NK-92 (cell line): Measurements from ENCODE around the gene KLHL7.

Source experiments
- DNase-seq: peaks from one replicate; lab custom pipeline; 2025; ENCODE audit not compliant: unreplicated experiment; lab: John Stamatoyannopoulos, UW

KLHL7 gene, protein sequence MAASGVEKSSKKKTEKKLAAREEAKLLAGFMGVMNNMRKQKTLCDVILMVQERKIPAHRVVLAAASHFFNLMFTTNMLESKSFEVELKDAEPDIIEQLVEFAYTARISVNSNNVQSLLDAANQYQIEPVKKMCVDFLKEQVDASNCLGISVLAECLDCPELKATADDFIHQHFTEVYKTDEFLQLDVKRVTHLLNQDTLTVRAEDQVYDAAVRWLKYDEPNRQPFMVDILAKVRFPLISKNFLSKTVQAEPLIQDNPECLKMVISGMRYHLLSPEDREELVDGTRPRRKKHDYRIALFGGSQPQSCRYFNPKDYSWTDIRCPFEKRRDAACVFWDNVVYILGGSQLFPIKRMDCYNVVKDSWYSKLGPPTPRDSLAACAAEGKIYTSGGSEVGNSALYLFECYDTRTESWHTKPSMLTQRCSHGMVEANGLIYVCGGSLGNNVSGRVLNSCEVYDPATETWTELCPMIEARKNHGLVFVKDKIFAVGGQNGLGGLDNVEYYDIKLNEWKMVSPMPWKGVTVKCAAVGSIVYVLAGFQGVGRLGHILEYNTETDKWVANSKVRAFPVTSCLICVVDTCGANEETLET

DNA sequence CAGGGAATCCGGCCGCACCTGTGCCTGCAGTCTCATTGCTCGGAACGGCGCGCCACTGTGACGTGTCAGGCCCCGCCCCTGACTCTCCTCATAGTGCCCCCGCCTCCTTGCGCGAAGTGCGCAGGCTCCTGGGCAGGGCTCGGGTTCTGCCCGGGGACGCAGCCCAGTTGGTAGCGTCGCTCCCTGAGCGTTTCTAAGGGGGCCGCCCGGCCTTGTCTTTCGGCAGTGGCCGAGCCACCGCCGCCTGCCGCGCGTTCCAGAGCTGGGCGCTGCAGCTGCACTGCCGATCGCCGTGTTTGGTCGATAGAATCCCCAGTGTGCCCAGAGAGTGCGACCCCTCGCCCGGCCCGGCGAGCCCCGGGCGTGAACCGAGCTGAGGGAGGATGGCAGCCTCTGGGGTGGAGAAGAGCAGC lies at the start of gene KLHL7:
Gene KLHL7, plus strand, starts transcription at position 142 of the 413 bp plus-strand sequence. Its CDS starts 242 bp downstream, at position 384.
- peak; percentile 78 for DNase-seq

DNA sequence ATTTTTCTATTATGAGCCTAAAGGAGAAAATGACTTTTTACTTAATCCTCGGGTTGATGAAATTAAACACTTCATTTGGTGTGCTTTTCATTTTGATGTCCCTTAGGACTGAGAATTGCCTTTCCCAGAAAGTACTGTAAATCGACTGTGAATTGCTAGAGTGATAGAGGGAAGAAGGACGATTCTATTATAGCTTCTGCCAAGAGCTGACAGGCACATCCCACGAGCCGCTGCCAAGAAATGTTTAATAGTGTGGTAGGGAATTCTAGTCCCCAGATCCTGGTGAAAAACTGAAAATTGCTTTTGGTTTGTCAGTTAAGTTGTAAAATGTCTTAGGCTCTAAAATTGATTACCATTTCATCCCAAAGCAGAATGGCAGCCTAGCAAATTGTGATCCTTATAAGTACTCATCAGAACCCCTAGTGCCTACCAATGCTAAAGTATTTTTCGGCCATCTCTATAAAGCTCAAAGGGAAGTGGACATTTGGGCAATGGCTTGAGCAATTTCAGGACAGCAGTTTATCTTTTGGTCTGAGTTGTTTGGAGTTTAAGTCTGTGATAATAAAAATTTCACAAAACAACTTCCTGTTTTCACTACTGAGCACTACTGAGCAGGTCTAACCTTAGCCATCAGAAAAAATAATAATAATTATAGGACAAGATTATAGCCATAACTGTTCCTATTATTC lies 47.0 kb upstream of the KLHL7 start:
- DNase-seq, result no peak

DNA sequence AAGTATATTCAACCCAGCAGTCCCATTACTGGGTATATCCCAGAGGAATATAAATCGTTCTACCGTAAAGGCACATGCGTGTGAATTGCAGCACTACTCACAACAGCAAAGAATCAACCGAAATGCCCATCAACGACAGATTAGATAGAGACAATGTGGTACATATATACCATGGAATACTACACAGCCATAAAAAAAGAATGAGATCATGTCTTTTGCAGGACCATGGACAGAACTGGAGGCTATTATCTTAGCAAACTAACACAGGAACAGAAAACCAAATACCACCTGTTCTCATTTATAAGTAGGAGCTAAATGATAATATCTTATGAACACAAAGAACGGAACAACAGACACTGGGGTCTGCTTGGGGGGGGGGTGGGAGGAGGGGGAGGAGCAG lies 44.3 kb upstream of the KLHL7 start:
- DNase-seq, result no peak

DNA sequence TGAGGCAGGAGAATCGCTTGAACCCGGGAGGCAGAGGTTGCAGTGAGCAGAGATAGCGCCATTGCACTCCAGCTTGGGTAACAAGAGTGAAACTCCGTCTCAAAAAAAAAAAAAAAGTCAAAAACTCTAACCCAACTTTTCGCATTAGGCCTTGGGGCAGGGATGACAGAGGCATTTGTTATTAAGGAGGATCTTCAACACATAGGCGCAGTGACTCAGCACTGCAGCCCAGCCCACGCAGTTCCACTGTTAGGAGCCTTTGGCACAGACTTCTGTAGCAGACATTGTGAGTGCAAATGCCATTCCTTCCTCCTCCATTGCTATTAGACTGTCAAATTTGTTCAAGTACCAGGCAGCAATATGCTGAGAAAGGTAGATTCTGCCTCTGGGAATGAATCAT lies 43.1 kb upstream of the KLHL7 start:
- DNase-seq, result no peak

DNA sequence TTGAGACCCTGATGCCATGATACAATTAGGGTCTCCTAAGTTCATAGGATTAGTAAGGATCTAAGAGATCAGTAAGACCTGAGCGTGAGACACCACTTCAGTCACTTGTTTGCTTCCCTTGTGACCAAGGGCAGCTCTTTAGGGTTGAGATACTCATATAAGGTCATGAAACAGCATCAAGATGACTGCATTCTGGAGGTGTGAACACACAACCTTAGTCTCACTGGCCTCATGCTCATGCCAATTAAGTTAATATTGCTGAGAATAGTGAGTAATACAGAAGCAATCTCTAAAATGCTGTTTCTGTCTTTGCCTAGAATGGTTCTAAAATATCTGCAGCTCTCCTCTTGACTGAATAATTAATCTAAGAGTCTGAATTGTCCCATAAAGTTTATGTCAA lies 39.6 kb upstream of the KLHL7 start:
- no peak for DNase-seq

DNA sequence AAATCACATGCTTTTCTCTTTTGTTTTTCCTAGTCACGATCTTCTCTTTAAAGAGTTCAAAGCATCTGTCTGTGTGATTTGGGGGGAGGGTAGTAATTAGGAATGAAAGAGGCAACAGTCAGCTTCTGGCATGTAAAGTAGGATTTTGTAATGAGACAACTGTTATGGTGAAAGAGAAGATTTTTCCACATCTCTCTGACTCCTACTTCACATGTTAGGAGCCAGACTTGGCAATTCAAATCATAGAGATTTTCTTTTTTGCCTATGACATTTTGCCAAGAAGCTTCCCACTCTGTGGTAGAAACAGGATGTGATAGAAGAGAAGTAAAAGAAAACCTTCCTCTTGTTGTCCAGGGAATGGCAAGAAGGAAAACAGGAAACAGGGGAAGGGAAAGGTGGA lies 38.3 kb upstream of the KLHL7 start:
- no peak for DNase-seq

DNA sequence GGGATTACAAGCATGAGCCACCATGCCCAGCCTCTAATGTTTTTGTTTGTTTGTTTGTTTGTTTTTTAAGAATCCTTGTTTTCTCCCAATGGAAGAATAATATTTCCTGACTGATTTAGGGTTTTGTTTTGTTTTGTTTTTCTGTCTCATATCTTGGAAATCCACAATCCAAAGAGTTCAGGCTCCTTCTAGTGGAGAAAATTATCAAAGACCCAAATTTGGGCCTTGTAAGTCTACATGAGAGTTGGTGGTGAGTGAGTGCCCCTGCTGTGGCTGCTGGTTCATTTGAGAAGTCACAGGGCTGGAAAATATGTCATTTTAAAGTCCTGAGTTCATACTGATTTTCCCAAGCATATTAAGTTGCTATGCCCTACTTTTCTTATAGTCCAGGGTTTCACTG lies 33.5 kb upstream of the KLHL7 start:
- DNase-seq, result no peak

DNA sequence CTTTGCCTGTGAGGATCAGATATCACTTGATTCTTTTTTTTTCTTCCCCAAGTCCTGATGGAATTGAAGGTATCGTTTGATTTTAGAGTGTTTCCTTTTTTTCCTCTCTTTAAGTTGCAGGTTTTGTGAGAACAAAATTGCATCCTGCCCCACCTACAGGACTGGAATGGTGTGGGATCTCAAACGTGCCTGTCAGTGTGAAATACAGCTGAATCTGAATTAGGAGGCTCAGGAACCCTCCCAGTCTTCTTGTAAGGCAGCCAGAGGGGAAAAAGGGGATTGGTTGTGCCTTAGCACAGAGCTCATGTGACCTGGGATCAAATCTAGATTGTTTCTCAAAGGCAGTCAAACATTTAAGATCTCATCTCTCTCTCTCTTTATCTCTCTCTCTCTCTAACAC lies 32.7 kb upstream of the KLHL7 start:
- no peak for DNase-seq

DNA sequence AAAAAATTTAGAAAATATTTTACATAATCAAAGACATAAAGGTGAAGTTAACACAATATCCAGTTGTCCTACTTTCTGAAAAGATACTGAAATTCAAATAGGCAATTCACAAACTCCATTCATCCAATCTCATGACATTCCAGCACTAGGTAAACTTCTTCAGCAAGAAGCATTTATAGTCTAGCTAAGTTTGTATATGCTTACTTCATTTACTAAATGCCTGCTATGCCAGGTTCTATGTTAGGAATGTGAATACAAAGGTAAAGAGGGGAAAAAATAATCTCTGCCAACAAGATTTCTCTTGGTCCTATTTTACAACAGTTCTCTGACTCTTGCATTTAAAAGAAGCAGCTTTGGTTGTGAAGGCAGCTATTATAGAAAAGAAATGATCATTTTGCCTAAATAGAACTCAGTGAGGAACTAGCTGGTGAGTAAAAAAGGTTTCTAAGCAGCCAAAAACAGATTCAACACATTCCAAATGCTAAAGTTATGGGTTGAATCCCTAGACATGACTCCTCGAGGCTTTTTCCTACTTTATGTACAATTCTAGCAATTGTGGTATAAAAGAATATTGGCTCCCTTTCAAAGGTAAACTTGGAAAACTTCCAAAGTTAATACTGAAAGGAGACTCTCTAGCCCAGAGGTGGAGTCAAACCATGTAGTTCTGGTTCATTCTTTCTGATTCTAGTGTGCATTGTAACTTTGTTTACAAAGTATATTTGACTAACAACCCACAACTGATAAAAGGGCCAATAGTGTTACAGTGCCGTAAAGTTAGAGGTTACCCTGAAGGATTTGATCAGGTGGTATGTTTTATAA lies 30.9 kb upstream of the KLHL7 start:
- no peak for DNase-seq

DNA sequence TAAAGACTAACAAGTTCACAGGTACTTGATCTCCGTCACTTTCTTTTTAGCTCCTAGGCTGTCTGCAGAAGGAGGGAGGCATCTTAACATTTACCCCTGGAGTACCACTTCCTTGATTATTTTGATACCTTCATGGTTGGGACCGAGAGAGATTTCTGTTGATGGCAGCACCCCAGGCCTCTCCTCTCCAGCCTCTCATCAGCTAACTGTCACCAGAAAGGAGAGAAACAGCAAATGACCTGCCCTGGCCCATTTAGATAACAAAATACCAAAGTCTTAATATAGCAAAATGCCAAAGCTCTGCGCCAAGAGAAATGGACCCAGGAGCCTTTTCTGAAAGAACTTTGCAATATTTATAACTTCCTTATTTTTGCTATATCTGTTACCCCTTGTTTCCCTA lies 30.0 kb upstream of the KLHL7 start:
- no peak for DNase-seq

DNA sequence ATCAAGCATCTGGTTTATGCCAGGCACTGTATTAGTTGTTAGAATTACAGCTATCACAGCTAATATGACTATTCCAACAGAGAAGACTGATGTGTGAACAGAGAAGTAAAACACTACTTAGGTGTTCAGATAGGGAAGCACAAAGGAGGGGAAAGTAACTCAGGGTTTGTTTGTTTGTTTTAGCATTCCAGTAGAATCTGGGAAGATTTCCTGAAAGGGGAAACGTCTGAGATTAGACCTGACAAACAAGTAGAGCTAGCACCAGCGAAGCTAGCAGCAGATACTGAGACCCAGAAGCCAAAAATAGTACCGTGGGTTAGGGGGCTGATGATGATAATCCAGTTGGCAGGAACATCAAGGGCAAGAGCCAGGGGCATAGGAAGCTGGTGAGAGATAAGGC lies 28.8 kb upstream of the KLHL7 start:
- no peak for DNase-seq

DNA sequence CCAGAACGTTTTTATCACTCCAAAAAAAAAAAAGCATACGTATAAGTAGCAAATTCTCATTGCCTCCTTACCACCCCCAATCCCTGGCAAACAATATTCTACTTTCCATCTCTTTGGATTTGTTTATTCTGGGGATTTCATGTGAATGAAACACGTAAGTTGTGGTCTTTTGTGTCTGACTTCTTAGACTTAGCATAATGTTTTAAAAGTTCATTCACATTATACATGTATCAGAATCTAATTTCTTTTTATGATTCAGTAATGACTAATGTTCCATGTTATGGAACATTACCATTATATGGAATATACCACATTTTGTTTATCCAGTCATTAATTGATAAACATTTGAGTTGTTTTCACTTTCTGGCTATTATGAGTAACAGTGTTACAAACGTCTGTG lies 12.5 kb upstream of the KLHL7 start:
- no peak for DNase-seq

DNA sequence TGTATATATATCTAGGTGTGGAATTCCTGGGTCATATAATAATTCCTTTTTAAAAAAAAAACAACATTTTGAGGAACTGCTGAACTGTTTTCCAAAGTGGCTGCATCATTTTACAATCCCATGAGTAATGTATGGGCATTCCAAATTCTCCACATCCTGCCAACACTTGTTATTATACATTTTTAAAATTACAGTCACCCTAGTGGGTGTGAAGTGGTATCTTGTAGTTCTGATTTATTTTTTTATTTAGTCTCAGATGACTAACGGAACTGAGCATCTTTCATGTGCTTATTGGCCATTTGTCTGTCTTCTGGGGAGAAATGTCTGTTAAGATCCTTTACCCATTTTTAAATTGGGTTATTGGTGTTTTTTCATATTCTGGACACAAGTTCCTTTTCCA lies 12.0 kb upstream of the KLHL7 start:
- no peak for DNase-seq

DNA sequence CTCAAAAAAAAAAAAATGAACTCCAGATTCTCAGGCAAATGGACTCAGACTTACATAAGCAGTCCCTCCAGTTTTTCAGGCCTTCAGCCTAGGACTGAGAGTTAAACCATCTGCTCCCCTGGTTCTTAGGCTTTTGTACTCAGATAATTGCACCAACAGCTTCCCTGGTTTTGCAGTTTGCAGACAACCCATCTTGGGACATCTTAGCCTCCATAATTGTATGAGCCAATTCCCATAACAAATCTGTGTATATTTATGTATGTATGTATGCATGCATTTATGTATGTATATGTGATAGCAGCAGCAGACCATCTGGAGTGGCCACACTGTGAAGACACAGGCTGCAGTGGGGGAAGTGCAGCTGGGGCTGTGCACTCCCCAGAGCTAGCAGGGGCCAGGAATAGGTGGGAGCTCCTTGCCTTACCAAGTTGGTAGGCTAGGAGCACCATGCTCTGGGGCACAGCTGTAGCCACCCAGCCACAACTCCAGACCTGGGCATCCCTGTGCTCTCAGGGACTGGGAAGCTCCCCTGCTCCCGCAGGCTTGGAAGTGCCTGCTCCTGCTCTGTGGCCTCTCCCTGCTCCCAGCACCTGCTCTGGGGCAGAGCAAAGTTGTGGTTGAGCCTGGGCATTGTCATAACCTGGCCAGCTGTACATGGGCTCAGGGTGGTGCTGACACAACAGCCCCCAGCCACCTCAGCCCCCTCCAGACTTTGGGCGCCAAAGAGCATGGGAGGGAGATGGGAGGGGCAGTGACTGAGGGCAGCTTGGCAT lies 8.9 kb upstream of the KLHL7 start:
- DNase-seq, result no peak

DNA sequence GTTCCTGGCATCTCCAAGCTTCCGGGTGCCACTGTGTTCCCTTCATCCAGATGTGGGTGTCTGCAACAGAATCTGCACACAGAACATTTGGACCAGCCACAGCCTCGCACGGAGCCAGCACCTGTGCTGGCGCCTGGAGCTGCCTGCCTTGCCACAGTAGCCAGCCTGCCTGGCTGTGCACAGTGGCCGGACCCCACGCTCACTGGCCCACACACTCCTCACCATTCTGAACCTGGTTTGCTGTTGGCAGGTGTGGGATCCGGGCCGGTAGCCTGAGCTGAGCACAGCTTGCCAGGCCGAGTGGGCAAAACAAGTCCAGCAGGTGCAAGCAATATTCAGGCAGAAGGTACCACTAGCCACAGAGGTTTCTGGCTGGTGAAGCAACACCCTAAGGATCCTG lies 7.6 kb upstream of the KLHL7 start:
- no peak for DNase-seq

DNA sequence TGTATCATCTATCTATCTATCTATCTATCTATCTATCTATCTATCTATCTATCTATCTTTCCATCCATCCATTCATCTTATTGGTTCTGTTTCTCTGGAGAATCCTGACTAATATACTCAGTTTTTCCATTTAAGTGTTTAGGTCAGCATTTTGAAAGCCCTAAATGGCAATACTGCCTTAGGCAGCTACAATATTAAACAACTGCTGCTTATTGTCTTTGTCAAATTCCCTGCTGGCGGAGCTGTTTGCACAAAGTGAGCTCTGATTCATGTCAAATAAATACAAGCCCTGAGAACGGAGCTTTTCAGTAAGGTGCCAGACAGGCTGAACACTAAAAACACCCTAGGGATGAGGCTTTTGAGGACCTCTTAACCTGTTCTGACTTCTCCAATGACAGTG lies 7.1 kb upstream of the KLHL7 start:
- no peak for DNase-seq

DNA sequence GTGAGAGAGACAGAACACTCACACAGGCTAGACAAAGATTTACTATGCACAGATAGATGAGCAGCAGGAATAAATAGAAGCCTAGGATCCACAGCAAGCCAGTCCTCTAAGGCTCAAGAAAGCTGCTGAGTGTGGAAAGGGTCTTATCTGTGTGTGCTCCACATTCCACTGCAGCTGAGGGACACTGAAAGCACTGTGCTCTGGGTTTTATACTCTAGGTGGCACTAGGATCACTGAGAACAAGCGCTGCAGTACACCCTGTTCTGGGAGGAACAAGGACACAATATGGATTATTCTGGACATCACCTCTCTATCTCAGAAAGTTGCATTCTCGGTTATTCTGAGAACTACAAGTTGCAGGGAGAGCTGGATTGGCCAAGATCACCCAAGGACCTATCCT lies 4.9 kb upstream of the KLHL7 start:
- no peak for DNase-seq

DNA sequence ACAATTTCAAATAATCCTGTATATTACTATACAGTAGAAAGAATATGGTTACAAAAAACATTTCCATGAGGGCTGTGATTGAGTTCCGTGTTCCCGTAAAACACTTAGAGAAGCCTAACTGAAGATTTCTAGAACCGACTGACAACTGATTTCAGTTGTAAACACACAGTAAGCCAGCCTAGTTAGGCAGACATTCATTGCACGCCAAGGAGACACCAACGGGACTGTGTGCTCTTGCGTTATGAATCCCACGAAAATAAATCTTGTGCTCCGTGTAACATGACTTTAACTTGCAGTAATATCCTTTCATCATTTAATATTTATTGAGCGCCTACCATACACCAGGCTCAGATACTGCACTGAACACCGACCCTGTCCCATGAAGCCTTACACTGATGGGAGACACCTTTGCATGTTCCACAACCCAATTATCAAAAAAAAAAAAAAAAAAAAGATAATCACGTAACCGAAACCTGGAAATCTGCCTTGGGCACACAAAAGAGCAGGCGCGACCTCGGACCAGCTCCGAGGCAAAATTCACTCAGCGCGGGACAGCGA lies 420 bp upstream of the KLHL7 start:
- DNase-seq, result no peak

DNA sequence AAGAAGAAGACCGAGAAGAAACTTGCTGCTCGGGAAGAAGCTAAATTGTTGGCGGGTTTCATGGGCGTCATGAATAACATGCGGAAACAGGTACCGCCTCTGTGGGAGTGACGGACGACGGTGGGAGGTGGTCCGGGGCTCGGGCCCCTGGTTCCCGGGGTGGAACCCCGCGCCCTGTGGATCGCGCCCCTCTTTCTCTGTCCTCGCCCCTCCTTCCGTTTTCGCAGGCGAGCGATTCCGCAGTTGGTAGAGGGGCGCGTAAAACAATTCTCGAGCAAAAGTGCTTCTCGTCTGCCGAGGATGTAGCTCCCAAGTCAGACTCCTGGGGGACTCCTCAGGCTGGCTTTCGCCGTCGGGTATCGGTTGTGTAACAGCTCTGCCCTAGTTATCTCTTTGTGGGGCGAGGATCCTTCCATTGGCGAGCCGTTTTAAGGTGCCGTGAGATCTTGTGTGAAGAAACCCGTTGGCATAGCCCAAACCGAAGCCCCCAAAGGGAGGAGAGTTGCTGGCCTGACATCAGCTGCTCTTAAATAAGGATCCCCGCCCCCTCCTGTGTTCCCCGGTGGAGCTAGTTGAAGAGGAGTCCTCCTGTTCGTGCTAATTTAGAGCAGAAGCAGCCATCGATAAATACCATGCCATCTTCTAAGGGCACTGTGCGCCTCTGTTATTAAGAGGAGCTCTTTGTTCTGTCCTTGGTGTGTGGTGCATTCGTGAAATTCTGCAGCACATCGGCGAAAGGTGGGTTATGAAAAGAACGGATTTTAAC lies 655 bp downstream of the KLHL7 start:
- DNase-seq, result no peak
